GM12878 (cell line): ENCODE data around the gene LMO2. TPM values are rescaled to one million over a fixed set of nuclear protein-coding genes. Genes with fewer than 3 reads are reported as not detected.

ENCODE experiments used
- ATAC-seq: fragments of 200-7000 bp; cut with Tn5 transposase; 3 replicates; pipeline ENCODE4 v1.9.1; 2020; ENCODE audit warnings: mild to moderate bottlenecking, moderate library complexity
- BruUV-seq: library from RNA; stranded (reverse); fragments of 400-500 nt; replicated peaks from 2 replicates; lab custom pipeline; 2021; lab: Mats Ljungman, UMichigan
- CTCF ChIA-PET: fragments of 300-600 bp; sonication (Branson Sonifier 250); formaldehyde crosslinking; extraction: SDS; loops from one replicate; lab custom pipeline; 2021; ENCODE audit warnings: inconsistent platforms; lab: Yijun Ruan, JAX
- POLR2A ChIA-PET: fragments of 350-600 bp; formaldehyde crosslinking; extraction: SDS; loops from one replicate; lab custom pipeline; 2021; ENCODE audit warnings: inconsistent platforms; lab: Charles Lee
- RAD21 ChIA-PET: fragments of 300-600 bp; sonication (Branson Sonifier 250); formaldehyde crosslinking; loops from one replicate; lab custom pipeline; 2023; ENCODE audit warnings: antibody characterized with exemption; ENCODE audit not compliant: unreplicated experiment; lab: Charles Lee
- SMC1A ChIA-PET: fragments of 300-600 bp; sonication (Branson Sonifier 250); formaldehyde crosslinking; loops from one replicate; lab custom pipeline; 2023; ENCODE audit not compliant: unreplicated experiment, uncharacterized antibody; lab: Charles Lee
- DNase-seq: peaks from one replicate; pipeline ENCODE4 v3.0.0-alpha.2; 2011; ENCODE audit warnings: low read depth, low spot score
- FAIRE-seq: peaks from 3 replicates; lab custom pipeline; 2011; peaks lifted over from hg19 to GRCh38; lab: Jason Lieb, UNC
- H2AFZ ChIP-seq: 2 replicates; pipeline ENCODE4 v1.6.0; 2011; ENCODE audit warnings: low read depth, low read length, control low read depth; ENCODE audit not compliant: control insufficient read depth
- H3K27ac ChIP-seq: 2 replicates; pipeline ENCODE4 v1.5.1; 2011; ENCODE audit warnings: control low read depth; ENCODE audit not compliant: control insufficient read depth, insufficient read depth
- H3K27me3 ChIP-seq, 2 experiments: replicated peaks in 1 of 2; 2 replicates each; pipeline versions ENCODE4 v1.6.0 to v1.6.1; 2011; ENCODE audit warnings: low read length in 1 of 2; ENCODE audit not compliant: control insufficient read depth in 2 of 2, insufficient read depth in 2 of 2
- H3K36me3 ChIP-seq, 2 experiments: 2 replicates each; pipeline ENCODE4 v1.5.1; 2011; ENCODE audit warnings: low read length in 1 of 2; ENCODE audit not compliant: control insufficient read depth in 2 of 2, insufficient read depth in 2 of 2
- H3K4me1 ChIP-seq: 2 replicates; pipeline ENCODE4 v1.6.1; 2011; ENCODE audit warnings: mild to moderate bottlenecking, low read length, moderate library complexity, mixed read lengths; ENCODE audit not compliant: control insufficient read depth, insufficient read depth
- H3K4me2 ChIP-seq: 2 replicates; pipeline ENCODE4 v1.6.0; 2011; ENCODE audit warnings: control low read depth; ENCODE audit not compliant: control insufficient read depth, insufficient read depth
- H3K4me3 ChIP-seq: fragments of 200-600 bp; sonication (generic); 2 replicates; pipeline ENCODE4 v1.5.1; 2016
- H3K79me2 ChIP-seq: 2 replicates; pipeline ENCODE4 v1.6.0; 2011; ENCODE audit warnings: low read length; ENCODE audit not compliant: control insufficient read depth, insufficient read depth
- H3K9ac ChIP-seq: 2 replicates; pipeline ENCODE4 v1.8.0; 2011; ENCODE audit warnings: low read length, control low read depth, mixed read lengths; ENCODE audit not compliant: control insufficient read depth, insufficient read depth
- H3K9me3 ChIP-seq: replicated peaks from 3 replicates; pipeline ENCODE4 v1.5.1; 2011; ENCODE audit warnings: mild to moderate bottlenecking, low read length; ENCODE audit not compliant: control insufficient read depth, insufficient read depth
- H4K20me1 ChIP-seq: 2 replicates; pipeline ENCODE4 v1.6.0; 2011; ENCODE audit not compliant: control insufficient read depth, insufficient read depth
- DPF2 ChIP-seq: fragments of 450-650 bp; IDR thresholded peaks from 2 replicates; pipeline ENCODE4 v1.6.1; 2017; ENCODE audit warnings: mild to moderate bottlenecking
- IKZF1 ChIP-seq: fragments of 450-650 bp; conservative IDR thresholded peaks from 2 replicates; pipeline ENCODE4 v1.6.1; 2017; ENCODE audit warnings: antibody characterized with exemption, mild to moderate bottlenecking
- NFIC ChIP-seq: IDR thresholded peaks from 2 replicates; pipeline ENCODE4 v1.6.1; 2012; ENCODE audit warnings: low read depth, mild to moderate bottlenecking, inconsistent platforms, low read length, moderate library complexity
- NRF1 ChIP-seq: conservative IDR thresholded peaks from 2 replicates; pipeline ENCODE4 v1.6.1; 2011; ENCODE audit warnings: mild to moderate bottlenecking, low read depth, low read length, improper control_type of control experiment
- PML ChIP-seq: IDR thresholded peaks from 2 replicates; pipeline ENCODE4 v1.6.1; 2012; ENCODE audit warnings: low read length, inconsistent platforms
- RBBP5 ChIP-seq: fragments of 200-600 bp; sonication (generic); conservative IDR thresholded peaks from 2 replicates; pipeline ENCODE4 v1.6.1; 2016
- SMAD5 ChIP-seq: IDR thresholded peaks from 2 replicates; pipeline ENCODE4 v1.6.1; 2016; ENCODE audit warnings: antibody characterized with exemption, low read depth
- STAT3 ChIP-seq: IDR thresholded peaks from 2 replicates; pipeline ENCODE4 v1.6.1; 2011; ENCODE audit warnings: low read depth, low read length, improper control_type of control experiment
- WGBS: methylation state at CpG from one replicate; pipeline ENCODE4 v1.1.6; 2016; ENCODE audit warnings: low lambda C conversion rate; ENCODE audit not compliant: insufficient replicate concordance, insufficient coverage; ENCODE audit errors: missing lambda C conversion rate; 5-methylcytosine and 5-hydroxymethylcytosine counted together
- in situ Hi-C: fragments of 300-500 bp; cut with MboI; formaldehyde crosslinking; loops from 9 replicates; pipeline ENCODE4 v1.14.3; 2018; ENCODE audit warnings: mixed read lengths
- intact Hi-C: fragments of 100-400 bp; cut with micrococcal nuclease; formaldehyde crosslinking; loops from one replicate; pipeline ENCODE4 v1.14.2; 2022; ENCODE audit not compliant: unreplicated experiment
- polyA plus RNA-seq, 11 experiments: library from polyadenylated mRNA; depleted of rRNA in 4 of 11; unstranded in 6 of 11; stranded (reverse) in 5 of 11; fragments of >200 nt; fragmentation: Nextera tagmentation in 4 of 11; fragmentation: Illumina TruSeq in 1 of 11; extraction: Ambion mirVana in 4 of 11; extraction: Trizol in 1 of 11; gene quantifications; 1 replicate in 1 of 11; 2 replicates in 10 of 11; pipeline versions ENCODE4 v1.2.1 to v1.2.3, GENCODE V29; 2011 to 2016; ENCODE audit warnings: inconsistent platforms in 2 of 11, missing spikeins in 2 of 11, low read depth in 1 of 11
- total RNA-seq, 4 experiments: library from RNA; depleted of rRNA in 3 of 4; stranded (reverse); fragments of >200 nt in 3 of 4; fragmentation: Illumina TruSeq in 1 of 4; extraction: Trizol in 1 of 4; gene quantifications; 2 replicates each; pipeline versions ENCODE4 v1.2.1 to v1.2.3, GENCODE V29; 2013 to 2021
- TF ChIP-seq, protein P1 (sequence below): fragments of 450-650 bp; IDR thresholded peaks from 2 replicates; pipeline ENCODE4 v1.6.1; 2016; ENCODE audit warnings: mild to moderate bottlenecking, moderate library complexity, borderline replicate concordance
- TF ChIP-seq, protein P2 (sequence below): fragments of 450-650 bp; IDR thresholded peaks from 2 replicates; pipeline ENCODE4 v1.6.1; 2016; ENCODE audit warnings: mild to moderate bottlenecking

Gene LMO2
- total and polyA plus RNA-seq, 10 of the 15 experiments (the other 5 are each of a cell fraction or from before 2014, with no cell fraction given): 0.29 to 1.9 (median 1.1) TPM; not detected in 1

DNA sequence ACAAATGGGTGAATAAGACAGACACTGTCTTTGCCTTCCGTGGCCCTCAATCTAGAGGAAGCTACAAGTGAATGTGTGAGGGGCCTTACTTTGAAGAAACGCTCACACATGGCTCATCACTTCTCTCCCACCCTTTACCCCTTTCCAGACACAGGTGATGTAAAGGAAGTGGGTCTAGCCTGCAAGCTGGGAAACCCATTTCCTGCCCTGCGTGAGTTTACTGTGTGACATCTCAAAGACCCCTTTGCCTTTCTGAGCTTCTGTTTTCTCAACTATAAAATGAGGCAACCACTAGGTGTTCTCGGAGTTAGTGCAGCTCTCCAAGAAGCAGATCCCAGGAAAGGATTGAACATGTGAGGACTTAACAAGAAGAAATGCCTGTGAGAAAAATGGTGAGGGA lies 43.1 kb upstream of the LMO2 start:
- 83% methylated on average over 4 of the region's 4 CpGs for WGBS
- ATAC-seq: no peak
- BruUV-seq: no TSS peak
- TF ChIP-seq STAT3 (no peak), SMAD5 (no peak), NRF1 (no peak), PML (no peak), RBBP5 (no peak), IKZF1 (no peak), NFIC (no peak), DPF2 (no peak)
- TF ChIP-seq, protein P1, sequence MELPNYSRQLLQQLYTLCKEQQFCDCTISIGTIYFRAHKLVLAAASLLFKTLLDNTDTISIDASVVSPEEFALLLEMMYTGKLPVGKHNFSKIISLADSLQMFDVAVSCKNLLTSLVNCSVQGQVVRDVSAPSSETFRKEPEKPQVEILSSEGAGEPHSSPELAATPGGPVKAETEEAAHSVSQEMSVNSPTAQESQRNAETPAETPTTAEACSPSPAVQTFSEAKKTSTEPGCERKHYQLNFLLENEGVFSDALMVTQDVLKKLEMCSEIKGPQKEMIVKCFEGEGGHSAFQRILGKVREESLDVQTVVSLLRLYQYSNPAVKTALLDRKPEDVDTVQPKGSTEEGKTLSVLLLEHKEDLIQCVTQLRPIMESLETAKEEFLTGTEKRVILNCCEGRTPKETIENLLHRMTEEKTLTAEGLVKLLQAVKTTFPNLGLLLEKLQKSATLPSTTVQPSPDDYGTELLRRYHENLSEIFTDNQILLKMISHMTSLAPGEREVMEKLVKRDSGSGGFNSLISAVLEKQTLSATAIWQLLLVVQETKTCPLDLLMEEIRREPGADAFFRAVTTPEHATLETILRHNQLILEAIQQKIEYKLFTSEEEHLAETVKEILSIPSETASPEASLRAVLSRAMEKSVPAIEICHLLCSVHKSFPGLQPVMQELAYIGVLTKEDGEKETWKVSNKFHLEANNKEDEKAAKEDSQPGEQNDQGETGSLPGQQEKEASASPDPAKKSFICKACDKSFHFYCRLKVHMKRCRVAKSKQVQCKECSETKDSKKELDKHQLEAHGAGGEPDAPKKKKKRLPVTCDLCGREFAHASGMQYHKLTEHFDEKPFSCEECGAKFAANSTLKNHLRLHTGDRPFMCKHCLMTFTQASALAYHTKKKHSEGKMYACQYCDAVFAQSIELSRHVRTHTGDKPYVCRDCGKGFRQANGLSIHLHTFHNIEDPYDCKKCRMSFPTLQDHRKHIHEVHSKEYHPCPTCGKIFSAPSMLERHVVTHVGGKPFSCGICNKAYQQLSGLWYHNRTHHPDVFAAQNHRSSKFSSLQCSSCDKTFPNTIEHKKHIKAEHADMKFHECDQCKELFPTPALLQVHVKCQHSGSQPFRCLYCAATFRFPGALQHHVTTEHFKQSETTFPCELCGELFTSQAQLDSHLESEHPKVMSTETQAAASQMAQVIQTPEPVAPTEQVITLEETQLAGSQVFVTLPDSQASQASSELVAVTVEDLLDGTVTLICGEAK: no peak
- TF ChIP-seq, protein P2, sequence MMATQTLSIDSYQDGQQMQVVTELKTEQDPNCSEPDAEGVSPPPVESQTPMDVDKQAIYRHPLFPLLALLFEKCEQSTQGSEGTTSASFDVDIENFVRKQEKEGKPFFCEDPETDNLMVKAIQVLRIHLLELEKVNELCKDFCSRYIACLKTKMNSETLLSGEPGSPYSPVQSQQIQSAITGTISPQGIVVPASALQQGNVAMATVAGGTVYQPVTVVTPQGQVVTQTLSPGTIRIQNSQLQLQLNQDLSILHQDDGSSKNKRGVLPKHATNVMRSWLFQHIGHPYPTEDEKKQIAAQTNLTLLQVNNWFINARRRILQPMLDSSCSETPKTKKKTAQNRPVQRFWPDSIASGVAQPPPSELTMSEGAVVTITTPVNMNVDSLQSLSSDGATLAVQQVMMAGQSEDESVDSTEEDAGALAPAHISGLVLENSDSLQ: no peak
- ChIA-PET RAD21 (no interaction called here), SMC1A (interaction anchor here (1.0 to 1.9 kb wide), 5 partner anchors 7 to 72 kb away, joined by 3 to 6 read pairs (median 4); no protein-coding TSS in a partner anchor), POLR2A (no interaction called here), CTCF (interaction anchor here (0.7 to 1.2 kb wide), 3 partner anchors 10 to 77 kb away, joined by 3 read pairs; no protein-coding TSS in a partner anchor)
- in situ Hi-C loops: no loop called here
- H3K27me3 ChIP-seq: no peaks in the 10 kb centered on the region
- H3K4me2 ChIP-seq: no peak overlapping the region
- H4K20me1 ChIP-seq: no peaks in the 10 kb centered on the region
- H3K9me3 ChIP-seq: peaks cover 2% of the 10 kb centered on the region; the same call in 2 of the 3 replicates
- no peaks in the 10 kb centered on the region for H3K79me2 ChIP-seq
- intact Hi-C loops: no loop called here
- peaks cover 5% of the 10 kb centered on the region for H3K4me1 ChIP-seq
- no peak for FAIRE-seq
- no peak overlapping the region for H3K9ac ChIP-seq
- no peaks in the 10 kb centered on the region for H3K36me3 ChIP-seq
- DNase-seq: no peak
- H3K27ac ChIP-seq: no peak overlapping the region
- no peak overlapping the region for H3K4me3 ChIP-seq
- H2AFZ ChIP-seq: no peak overlapping the region
